ENCODE data around the gene SS18L1.

SS18L1 gene

GRCh38 chr20:62212299-62212698, 68.7 kb downstream of the SS18L1 start:
- no peak for DNase-seq (ENCODE audit: low read depth in 2 of 2)

DNA sequence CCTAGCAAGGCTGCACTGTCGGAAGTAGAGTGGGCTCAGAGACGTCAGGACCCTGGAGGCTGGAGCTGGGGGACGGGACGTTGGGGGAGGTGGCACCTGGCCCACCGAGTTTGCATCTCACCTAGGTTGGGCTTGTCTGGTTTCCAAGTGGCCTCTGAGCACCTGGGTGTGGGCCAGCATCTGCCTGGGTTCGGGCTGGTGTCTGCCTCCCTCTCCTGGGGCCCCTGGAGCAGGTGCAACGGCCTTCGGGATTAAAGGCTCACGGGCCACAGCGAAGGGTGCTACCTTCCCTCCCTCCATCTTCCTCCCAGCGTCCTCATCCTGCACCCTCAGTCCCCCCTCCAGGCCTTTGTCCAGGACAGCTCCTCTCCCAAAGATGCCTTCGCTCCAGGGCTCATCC, 70.5 kb downstream of the SS18L1 start:
- DNase-seq (ENCODE audit: low read depth in 2 of 2), result no peak

GRCh38 chr20:62215020-62215990, 71.7 kb downstream of the SS18L1 start:
- DNase-seq (ENCODE audit: low read depth in 2 of 2), result no peak

- DNase-seq (ENCODE audit: low read depth in 2 of 2), result no peak
Observed at GRCh38 chr20:62215991-62216635, 72.5 kb downstream of the SS18L1 start.

- DNase-seq (ENCODE audit: low read depth in 2 of 2), result no peak
Observed at GRCh38 chr20:62216636-62217566, 73.3 kb downstream of the SS18L1 start.

GRCh38 chr20:62217913-62218773, 74.6 kb downstream of the SS18L1 start:
- DNase-seq (ENCODE audit: low read depth in 2 of 2), result no peak

GRCh38 chr20:62219101-62219991, 75.8 kb downstream of the SS18L1 start:
- DNase-seq (ENCODE audit: low read depth in 2 of 2), result no peak

DNA sequence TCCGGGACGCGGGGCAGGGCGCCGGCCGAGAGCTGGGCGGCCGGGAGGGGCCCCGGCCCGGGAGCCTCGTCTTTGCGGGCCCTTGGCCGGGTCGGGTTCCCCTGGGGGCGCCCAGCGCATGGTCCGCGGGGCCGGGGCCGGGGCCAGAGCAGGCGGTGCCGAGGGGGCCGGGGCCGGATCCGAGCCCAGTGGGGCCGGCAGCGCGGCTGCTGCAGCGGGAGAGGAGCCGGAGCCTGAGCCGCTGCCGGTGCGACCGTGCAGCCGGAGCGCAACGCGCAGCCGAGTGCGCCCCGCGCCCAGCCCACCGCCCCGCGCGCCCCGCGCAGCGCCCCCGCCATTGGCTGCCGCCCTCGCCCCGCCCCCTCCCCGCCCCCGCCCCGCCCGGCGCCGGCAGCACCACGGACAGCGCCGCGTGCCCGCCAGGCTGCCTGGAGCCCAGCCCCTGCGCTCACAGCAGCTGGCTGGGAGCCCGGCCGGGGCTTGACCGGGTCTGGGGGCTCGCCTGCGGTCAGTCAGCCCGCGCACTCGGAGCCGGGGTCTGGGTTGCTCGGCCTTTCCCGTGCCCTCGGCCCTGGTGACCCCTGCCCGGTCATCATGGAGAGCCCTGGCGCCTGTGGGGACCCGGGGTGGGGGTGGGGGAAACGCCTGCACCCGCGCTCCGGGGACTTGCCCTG, 76.6 kb downstream of the SS18L1 start, which contains the start of gene HRH3:
TSS of gene HRH3 (minus strand) at position 287 of the 674 bp plus-strand sequence. CDS start 308 bp downstream, outside the sequence.
- no peak for DNase-seq (ENCODE audit: low read depth in 2 of 2)

DNA sequence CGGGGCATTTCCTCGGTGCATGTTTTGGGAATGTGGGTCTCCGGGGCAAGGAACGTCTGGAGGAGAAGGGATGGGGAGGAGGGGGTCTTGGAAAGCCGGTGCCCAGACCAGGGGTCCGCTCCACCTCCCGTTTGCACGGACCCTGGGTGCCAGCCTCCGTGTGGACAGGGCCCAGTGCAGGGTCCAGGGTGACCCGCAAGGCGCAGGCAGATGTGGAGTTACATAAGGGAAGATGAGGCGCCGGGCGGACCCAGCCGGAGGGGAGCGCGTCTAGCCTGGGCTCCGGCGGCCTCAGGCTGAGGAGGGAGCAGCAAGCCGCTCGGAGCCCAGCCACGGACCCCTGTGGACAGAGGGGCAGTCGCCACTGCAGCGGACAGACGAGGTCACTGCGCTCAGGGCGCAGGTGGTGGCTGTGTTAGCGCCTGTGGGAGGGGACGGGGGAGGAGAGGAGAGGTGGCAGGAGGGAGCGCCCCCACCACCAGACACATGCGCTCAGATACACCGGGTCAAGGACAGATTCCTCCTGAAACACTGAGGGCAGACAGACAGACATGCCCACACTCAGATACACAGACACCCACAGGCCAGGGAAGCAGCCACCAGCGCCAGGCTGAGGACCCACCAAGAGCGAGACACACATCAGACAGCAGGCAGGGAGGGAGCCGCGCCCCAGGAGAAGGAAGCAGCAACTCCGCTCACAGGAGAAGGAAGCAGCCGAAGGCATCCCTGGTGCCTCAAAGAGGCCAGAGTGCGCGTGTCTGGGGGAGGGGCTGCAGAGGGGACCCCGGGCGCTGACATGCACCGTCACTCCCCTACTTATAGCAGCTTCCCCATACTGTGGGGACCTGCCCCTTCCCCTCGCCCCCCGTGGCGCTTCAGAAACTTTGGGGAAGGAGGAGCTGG, 77.3 kb downstream of the SS18L1 start:
- DNase-seq (ENCODE audit: low read depth in 2 of 2), result no peak

DNA sequence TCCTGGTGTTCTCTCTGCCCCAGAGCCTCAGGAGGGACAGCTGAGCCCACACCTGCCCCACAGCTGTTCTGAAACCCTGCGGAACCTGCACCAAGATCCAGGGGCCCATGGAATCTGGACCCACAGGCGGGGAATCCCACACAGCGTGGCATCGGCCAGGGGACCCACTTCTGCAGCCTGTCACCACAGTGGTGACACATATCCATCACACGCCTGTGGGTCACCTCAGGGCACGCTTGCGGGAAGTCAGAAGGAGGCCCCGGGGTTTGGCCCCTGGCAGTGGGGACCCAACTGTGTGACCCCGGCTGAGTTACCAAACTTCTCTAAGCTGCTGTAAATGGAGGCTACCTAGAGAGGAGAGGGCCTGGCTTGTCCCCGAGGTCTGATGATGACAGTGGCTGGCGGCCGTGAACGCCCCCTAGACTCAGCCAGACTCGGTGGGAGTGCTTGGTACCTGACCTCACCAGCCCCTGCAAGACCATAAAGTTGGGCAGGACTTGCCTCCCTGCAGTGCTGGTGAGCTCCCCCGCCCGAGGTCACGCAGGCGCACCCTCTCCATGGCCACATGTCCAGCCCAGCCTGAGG, 78.8 kb downstream of the SS18L1 start:
- DNase-seq (ENCODE audit: low read depth in 2 of 2), result no peak

DNA sequence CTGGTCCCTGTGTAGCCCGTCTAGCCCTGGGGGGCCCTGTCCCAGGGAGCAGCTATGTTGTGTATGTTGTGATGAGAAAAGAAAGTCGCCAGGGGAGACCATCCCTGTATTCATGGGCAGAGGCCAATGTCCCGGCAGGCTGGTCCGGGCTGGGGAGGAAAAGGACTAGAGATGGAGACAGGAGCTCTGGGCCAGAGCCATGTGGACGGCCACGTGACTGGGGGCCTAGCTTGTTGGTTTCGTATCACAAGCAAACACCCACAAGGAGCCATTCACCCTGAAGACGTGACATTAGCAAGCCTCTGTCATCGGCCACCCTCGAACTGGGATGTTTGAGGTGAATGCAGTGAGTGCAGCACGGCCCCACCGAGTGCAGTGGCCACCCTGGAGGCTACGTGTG, 79.4 kb downstream of the SS18L1 start:
- no peak for DNase-seq (ENCODE audit: low read depth in 2 of 2)

DNA sequence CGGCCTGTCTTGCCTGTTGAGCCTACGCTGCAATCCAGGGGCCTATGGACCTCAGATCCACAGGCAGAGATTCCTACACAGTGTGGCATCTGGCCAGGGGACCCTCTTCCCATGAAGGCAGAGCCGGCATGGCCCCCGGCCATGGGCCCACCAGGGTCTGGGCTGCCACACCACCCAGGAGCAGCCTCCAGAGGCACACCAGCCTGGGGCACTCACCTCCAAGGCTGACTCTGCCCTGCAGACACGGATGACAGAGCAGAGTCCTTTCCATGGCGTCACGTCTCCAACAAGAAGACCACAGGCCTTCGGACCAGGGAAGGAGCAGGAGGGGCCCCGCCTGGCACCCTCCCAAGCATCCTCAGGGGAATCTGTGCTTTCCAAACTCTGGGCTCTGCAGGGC, 80.0 kb downstream of the SS18L1 start:
- DNase-seq (ENCODE audit: low read depth in 2 of 2), result no peak

GRCh38 chr20:62224113-62224855, 80.7 kb downstream of the SS18L1 start:
- no peak for DNase-seq (ENCODE audit: low read depth in 2 of 2)

- no peak for DNase-seq (ENCODE audit: low read depth in 2 of 2)
Observed at GRCh38 chr20:62225026-62225425, 81.5 kb downstream of the SS18L1 start.

GRCh38 chr20:62225820-62226635, 82.5 kb downstream of the SS18L1 start:
- no peak for DNase-seq (ENCODE audit: low read depth in 2 of 2)
